GDM1 (cell line): ENCODE data around the gene CPEB3.
"Not testable (repeated sequence)": the region's sequence is repeated elsewhere in the genome, so short reads cannot be mapped to it uniquely, and the experiment has no call there.

ENCODE experiments used
- DNase-seq: peaks from one replicate; lab custom pipeline; 2025; lab: John Stamatoyannopoulos, UW

CPEB3 gene

DNA sequence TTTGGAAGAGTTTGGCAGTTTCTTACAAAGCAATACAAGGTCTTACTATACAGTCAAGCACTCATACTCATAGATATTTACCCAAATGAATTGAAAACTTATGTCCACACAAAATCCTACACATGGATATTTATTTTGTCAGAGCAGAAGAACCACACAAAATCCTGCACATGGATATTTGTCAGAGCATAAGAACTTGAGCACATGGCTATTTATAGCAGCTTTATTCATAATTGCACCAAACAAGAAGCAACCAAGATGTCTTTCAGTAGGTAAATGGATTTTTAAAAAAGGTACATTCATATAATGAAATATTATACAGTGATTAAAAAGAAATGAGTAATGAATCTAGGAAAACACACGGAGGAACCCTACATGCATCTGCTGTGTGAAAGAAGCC, 251.9 kb downstream of the CPEB3 start:
- no peak for DNase-seq

DNA sequence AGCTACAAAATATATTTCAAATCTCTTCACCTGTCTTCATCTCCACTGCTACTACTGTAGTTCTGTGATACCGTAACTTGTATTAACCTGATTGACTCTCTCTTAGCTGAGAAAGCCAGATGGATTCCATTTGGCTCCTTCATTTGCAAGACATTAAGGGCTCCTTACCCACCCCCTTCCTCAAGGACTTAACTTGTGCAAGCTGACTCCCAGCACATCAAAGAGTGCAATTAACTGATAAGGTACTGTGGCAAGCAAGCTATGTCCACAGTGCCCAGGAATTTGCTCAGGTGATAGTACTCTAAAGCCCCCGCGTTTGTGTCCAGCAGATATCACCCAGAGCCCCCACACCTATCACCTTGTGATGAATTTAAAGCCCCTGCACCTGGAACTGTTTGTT, 257.8 kb downstream of the CPEB3 start:
- not testable (repeated sequence) for DNase-seq

DNA sequence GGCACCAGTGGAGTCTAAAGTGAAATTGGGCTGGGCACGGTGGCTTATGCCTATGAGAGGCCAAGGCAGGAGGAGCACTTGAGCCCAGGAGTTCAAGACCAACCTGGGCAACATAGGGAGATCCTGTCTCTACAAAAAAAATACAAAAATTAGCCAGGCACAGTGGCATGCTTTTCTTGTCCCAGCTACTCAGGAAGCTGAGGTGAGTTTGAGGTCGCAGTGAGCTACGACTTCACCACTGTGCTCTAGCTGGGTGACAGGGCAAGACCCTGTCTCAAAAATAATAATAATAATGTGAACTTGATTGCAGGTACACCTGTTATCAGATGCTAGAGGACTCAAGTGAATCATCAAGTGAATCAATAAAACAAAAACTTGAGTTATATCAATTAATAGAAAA, 259.3 kb downstream of the CPEB3 start:
- no peak for DNase-seq

DNA sequence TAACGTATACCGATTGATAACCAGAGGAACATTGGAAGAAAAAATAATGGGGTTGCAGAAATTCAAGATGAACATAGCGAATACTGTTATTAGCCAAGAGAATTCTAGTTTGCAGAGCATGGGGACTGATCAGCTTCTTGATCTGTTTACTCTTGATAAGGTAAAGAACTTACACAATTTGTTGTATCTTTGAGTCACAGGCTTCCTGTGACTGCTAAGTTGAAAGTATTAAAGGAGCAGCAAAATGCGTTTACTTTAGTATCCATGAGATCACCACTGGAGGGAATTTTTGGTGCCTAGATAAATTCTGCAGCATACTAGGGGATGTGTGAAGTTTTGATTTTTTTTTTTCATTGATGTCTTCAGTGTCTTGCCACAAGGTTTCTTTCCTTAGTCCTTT, 263.7 kb downstream of the CPEB3 start:
- no peak for DNase-seq

DNA sequence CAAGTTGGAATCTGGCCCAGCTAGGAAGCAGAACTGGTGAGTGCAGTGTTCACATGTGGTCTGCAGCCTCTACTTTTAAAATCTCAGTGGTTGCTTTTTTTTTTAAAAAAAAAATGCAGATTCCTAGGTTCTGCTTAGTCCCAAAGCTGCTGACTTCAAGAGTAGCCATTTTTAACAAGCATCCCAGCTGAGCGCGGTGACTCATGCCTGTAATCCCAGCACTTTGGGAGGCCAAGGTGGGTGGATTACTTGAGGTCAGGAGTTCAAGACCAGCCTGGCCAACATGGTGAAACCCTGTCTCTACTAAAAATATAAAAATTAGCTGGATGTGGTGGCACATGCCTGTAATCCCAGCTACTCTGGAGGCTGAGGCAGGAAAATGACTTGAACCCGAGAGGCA, 265.5 kb downstream of the CPEB3 start:
- DNase-seq, result not testable (repeated sequence)

DNA sequence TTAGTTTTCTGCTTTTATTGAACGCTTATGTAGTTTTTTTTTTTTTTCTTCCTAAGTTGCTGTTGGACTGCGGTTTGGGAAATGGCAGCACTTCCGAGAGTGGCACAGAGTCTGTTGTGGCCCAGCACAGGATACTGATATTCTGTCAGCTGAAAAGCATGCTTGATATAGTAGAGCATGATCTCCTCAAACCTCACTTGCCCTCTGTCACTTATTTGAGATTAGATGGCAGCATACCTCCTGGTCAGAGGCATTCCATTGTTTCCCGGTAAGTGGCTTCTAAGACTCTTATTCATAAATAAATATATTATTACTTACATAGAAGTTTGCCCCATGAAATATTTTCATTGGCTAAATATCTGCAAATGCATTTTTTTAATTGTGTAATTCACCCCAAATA, 266.2 kb downstream of the CPEB3 start:
- no peak for DNase-seq

DNA sequence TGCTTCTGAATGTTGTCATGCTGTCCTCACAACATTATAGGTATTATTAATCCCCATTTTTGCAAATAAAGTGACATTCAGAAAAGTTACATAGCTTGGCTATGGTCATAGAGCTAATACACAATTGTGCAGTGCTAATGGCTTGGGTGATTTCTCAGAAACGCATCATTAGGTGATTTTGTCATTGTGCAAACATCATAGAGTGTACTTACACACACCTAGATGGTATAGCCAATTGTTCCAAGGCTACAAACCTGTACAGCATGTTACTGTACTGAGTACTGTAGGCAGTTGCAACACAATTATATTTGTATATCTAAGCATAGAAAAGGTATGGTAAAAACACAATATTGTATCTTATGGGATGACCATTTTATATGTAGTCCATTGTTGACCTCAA, 276.3 kb downstream of the CPEB3 start:
- no peak for DNase-seq

DNA sequence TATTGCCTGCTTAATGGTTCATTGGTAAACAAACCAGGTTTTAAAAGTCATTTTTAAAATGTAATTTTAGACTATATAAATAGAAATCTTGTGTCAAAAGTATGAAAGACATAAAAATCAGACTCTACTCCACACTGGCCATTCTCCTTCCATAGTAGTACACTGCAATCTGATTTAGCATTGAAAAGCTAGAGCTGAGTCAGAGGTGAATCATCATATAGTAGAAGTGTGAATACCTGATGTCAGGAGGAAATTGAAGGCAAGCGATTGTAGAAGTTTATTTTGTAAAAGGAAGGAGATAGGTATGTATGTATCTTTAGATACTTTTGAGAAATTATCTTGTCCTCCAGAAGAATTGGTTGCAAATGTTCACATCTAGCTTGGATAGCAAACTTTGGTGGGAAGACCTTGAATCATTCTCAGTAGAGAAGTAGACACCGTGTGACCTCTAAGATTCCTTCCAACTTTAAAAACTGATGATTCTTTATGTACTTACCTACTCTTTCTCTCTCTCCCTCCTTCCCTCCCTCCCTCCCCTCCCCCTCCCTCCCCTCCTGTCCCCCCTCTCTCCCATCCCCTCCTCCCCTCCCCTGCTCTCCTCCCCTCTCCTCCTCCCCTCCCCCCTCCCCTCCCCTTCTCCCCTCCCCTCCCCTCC, 279.2 kb downstream of the CPEB3 start:
- no peak for DNase-seq

DNA sequence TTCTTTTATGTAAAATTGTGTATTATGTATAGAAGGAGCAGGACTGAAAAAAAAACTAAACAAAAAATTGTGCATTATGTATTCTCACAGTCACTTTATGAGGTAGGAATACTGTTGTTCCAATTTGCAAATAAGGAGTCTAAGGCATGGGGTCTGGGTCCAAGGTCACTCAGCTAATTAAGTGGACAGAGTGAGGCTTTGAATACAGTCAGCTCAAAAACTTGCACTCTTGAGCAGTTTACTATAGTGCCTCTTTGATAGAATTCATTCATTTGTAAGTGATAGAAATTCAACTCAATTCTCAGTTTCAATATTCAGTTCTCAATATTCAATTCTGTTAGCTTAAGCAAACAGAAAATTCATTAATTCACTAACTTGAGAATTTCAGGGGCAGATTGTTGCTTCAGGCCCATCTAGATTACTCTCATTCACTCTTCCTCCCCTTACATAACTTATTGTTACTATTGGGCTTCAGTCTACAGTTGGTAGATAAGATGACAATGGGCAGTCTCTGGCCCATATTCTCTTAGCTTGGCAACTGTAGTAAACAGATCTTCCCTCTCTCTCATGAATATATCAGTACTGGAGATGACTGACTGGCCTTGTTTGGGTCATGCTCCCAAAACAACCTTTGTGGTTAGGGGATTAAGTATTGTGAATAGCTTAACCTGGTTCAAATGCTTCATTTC, 280.7 kb downstream of the CPEB3 start:
- no peak for DNase-seq

DNA sequence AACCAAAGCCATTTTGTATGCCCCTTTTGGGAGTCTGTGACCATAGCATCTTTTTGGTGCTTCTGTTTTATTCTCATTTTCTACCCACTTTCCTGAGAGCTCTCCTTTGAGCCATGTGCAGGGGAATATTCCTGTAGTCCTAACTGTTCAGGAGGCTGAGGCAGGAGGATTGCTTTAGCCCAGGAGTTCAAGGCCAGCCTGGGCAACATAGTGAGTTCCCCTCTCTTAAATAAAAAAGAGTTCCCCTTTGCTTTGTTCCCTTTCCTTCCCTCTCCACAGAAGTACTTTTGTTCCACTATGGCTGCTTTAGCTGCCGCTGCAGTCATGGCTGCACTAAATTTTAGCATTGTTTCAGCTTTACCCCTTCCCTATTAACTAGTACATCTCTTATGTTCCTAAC, 281.4 kb downstream of the CPEB3 start:
- DNase-seq, result no peak

DNA sequence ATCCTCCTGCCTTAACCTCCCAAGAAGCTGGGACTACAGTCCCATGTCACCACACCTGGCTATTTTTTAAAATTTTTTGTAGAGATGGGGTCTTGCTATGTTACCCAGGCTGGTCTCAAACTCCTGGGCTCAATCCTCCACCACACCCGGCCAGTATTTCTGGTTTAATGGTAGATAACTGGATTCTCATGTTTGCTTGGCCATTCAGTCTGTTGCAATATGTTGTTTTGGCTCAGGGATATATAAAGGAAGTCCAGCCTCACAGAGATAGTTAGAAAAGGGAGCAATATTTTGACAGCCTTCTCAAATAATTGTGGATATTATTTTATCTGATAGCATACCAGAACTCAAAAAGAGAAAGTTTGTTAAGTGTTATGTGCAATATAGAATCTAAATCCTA, 284.9 kb downstream of the CPEB3 start:
- no peak for DNase-seq

DNA sequence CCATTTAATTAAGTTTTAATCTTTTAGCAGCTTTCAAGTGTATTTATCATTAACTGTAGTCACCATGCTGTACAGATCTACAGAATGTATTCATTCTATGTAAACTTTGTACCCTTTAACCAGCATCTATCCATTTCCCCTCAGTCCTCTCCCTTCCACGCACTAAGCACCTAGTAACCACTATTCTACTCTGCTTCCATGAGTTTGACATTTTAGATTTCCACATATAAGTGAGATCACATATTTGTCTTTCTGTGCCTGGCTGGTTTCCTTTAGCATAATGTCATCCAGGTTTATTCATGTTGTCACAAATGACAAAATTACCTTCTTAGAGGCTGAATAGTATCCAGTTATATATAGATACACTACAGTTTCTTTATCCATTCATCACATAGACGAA, 287.6 kb downstream of the CPEB3 start:
- DNase-seq, result no peak

DNA sequence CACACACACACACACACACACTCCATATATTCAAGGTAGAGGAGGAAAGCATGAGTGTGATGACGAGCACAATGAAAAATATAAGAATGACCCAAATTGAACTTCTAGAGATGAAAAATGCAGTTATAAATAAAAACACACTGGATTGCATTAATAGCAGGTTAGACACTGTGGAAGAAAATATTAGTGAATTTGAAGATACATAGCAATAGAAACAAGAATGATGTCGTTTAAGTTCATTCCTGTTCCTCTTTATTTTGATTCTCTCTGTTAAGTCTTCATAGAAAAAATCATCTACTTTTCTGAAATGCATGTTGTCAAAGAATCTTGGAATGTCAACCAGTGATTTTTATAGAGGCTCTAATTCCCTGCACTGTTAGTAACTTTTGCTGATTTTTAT, 288.9 kb downstream of the CPEB3 start:
- DNase-seq, result no peak

DNA sequence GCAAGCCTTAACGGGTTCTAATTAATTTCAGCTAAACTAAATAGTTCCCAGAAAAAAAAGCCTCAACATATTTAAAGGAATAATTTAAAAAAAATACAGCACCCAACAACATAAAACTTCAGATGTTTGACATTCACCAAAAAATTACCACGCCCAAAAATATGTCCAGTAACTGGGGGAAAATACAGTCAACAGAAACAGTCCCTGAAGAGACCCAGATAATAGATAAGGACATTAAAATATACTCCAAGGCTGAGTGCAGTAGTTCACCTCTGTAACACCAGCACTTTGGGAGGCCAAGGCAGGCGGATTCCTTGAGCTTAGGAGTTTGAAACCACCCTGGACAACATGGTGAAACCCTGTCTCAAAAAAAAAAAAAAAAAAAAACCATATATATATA, 289.3 kb downstream of the CPEB3 start:
- no peak for DNase-seq
